Limb (tissue), 2 donors: Measurements from ENCODE around the gene PSMD13.
"Not testable (repeated sequence)": the region's sequence is repeated elsewhere in the genome, so short reads cannot be mapped to it uniquely, and the experiment has no call there.

ENCODE experiments used
- DNase-seq, 2 donors: peaks; one replicate each; pipeline ENCODE4 v3.0.0-alpha.2; 2016; ENCODE audit errors: extremely low spot score in 2 of 2

The PSMD13 gene

GRCh38 chr11:249062-249461 lies 12.3 kb downstream of the PSMD13 start:
- no peak for DNase-seq

GRCh38 chr11:250274-250673 lies 13.5 kb downstream of the PSMD13 start:
- DNase-seq: no peak

DNA sequence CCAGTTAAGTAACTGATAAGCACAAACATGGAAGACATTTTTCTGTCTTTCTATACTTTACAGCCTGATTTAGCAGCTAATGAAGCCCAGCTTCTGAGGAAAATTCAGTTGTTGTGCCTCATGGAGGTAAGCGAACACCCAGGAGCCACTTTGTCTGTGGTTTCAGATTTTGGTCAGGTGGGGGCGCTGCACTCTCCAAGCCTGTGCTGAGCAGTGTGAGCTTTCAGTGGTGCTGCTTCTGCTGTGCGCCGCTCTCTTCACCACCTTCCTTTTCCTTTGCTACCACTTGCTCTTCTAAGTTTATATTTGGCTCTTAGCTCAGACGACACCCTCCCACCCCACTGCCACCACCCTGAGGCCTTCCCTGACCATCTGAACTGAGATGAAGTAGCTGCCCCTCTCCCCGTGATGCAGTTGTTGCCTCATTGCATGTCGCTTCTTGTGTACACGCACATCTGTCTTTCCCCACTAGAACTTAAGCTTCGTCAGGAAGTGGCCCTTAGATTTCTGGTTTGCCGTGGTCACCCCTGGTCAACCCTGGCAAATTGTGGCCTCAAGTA lies 14.0 kb downstream of the PSMD13 start:
- peak in 1 of 2 donors; percentile 55 for DNase-seq

DNA sequence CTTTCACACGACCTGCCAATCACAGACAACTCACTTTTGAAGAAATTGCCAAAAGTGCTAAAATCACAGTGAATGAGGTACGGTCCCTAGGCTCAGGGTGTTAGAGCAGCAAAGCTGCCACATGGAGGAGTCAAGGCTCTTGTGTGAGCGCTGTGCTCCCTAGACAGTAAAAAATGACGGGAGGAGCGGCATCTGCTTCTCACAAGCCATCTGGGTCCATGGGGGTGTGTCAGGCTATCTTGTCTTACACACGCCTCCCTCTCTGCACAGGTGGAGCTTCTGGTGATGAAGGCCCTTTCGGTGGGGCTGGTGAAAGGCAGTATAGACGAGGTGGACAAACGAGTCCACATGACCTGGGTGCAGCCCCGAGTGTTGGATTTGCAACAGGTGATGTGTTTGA lies 14.8 kb downstream of the PSMD13 start:
- DNase-seq: no peak

GRCh38 chr11:252666-253065 lies 15.9 kb downstream of the PSMD13 start:
- DNase-seq: no peak

DNA sequence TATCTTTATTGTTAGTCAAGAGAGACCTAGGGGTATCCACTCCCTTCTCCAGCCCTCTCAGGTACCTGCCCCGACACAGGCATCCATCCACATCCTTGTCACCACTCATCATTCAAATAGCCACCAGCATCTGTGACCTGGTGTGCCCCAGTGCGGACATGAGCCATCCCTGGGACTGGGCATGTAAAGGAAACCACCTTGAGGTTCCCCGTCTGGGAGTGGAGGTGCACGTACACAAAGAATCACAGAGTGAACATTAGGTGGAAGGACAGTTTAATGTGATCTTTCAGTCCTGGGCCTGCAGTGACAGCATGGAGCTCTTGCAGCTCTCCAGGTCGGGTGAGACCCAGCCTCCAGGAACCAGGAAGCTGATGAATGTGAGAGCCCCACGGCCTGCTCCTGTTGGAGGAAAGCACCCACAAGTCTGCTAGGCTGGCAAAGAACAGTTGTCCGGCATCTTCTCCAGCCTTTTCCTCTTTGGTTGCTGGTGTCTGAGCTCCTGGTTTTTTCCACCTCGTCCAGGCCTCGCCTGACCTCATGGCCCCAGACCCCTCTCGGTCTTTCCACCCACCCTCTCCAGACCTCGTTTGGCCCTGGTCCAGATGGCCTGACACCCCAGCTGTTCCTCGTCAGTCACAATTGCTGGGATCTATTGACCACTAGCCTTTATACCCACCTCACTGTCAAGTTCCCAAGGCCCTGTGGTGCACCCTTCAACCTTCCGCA lies 16.5 kb downstream of the PSMD13 start:
- DNase-seq: no peak

- DNase-seq: no peak
Measured at GRCh38 chr11:253886-254270, 17.1 kb downstream of the PSMD13 start.

GRCh38 chr11:255176-255575 lies 18.4 kb downstream of the PSMD13 start:
- DNase-seq: no peak

DNA sequence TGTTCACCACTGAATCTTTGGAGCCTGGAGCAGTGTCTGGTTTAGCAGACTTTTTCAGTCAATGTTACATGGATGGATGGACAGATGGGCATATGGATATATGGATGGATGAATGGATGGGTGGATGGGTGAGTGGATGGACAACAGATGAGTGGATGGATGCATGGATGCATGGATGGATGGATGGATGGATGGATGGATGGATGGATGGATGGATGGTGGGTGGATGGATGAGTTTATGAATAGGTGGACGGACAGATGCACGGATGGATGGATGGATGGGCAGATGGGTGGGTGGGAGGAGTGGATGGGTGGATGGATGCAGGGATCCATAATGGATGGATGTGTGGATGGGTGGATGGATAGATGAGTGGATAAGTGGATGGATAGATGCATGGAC lies 19.0 kb downstream of the PSMD13 start:
- no peak for DNase-seq

GRCh38 chr11:256952-257737 lies 20.4 kb downstream of the PSMD13 start:
- no peak for DNase-seq

DNA sequence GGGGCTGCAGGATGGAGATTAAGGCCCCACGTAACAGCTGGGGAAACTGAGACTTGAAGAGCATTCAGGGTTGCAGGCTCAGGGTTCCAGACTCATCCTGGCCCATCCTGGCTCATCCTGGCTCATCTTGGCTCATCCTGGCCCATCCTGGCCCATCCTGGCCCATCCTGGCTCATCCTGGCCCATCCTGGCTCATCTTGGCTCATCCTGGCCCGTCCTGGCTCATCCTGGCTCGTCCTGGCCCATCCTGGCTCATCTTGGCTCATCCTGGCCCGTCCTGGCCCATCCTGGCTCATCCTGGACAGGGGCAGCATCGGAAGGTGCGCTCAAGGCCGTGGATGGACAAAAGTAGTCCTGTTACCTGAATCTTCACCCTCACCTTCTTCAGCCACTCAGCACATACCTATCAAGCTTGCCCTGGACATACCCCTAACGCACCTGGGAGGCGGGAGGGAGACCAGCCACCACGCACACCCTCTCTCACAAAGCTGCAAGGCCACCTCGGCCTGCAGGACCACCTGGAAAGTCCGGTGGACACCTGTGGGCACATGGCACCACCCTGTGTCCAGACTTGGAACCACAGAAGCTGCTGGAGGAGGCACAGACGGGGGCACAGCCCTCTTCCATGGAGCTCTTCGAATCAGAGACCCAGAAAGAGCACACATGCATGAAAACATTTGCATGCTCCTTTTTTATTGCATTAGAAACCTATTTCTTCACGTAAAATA lies 21.2 kb downstream of the PSMD13 start:
- no peak for DNase-seq

GRCh38 chr11:259413-259812 lies 22.6 kb downstream of the PSMD13 start:
- DNase-seq: no peak

- no peak for DNase-seq
Measured at GRCh38 chr11:261624-262023, 24.8 kb downstream of the PSMD13 start.

DNA sequence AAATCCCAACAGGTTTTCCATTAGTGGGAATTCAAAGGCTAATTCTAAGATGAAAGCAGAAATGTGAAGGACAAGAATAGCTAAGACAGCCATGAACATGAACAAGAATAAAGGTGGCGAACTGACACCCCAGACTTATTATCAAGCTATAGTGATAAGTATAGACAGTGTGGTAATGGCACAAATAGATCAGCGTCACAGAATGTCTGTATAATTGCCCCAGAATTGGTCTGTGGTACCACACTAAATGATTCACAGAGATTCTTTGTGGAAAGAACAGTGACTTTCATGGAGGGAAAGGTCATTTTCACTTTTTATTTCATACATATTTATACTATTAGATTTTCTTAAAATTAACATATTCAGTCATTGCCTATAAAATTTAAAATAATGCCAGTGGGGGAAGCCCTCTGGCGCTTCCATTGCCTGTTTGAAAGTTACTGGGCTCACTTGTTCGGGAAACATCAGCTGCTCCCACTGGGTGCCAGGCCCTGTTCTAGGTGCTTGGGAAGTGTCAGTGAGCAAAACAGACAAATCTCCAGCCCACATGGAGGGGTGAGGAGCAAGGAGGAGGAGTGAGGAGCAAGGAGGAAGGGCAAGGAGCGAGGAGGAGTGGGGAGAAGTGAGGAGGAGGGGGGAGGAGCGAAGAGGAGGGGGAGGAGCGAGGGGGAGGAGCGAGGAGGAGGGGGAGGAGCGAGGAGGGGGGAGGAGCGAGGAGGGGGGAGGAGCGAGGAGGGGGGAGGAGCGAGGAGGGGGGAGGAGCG lies 30.1 kb downstream of the PSMD13 start:
- no peak for DNase-seq

DNA sequence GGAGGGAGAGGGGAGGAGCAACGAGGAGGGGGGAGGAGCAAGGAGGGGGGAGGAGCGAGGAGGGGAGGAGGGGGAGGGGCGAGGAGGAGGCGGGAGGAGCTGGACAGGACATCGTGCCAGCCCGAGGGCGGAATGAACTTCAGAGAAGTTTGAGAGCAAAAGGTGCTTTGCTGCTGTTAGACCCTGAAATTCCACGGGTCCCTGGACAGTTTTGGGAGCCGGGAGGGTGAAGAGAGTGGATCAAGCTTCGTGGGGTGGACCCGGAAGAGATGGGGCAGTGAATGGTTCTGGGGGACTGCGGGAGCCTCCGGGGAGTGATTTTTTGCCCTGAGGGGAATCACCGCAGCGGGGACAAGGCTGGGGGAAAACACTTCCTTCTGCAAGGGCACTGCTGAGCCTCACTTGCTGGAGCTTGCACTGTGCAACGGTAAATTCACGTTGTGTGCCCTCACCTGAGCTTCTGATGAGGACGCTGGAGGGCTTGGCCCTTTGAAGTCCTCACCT lies 30.8 kb downstream of the PSMD13 start:
- no peak for DNase-seq

DNA sequence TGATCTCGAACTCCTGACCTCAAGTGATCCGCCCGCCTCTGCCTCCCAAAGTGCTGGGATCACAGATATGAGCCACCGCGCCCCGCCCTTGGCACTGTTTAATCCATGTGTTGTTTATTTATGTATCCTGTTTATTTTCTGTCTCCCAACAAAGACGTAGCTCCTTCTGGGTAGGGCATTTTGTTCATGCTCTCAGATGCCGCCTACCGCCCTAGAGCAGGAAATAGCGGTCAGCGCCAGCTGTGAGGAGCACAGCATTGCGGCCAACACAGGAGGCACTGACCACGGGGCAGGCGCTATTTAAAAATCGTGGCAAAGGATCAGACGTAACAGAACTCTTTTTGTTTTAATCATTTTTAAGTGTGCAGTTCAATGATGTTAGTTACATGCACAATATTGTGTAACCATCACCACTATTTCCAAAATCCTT lies 32.0 kb downstream of the PSMD13 start:
- DNase-seq: not testable (repeated sequence)

DNA sequence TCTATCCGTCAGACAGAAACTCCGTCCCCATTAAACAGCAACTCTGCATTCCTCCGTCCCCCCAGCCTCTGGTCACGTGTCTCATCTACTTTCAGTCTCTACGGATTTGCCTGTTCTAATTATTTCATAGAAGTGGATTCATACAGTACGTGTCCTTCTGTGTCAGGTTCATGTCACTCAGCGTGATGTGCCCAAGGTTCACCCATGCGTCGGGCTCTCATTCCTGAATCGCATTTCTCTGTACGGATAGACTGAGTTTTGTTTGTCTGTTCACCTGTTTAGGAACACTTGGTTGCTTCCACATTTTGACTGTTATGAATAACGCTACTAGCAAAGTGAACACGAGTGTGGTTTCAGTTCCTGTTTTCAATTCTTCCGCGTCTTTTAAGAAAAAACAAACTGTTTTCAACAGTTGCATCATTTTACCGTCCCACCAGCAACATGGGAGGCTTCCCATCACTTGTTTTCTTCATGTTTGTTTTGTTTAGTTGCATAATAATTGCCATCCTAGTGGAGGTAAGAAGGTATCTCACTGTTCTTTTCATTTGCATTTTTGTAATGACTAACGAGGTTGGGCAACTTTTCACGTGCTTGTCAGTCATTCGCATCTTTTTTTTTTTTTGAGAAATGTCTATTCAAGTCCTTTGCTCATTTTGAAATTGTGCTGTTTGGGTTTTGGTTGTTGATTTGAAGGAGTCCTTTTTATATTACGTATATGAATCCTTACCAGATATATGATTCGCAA lies 32.5 kb downstream of the PSMD13 start:
- DNase-seq: no peak

GRCh38 chr11:270451-271318 lies 33.9 kb downstream of the PSMD13 start:
- no peak for DNase-seq

- DNase-seq: no peak
Measured at GRCh38 chr11:271319-271715, 34.5 kb downstream of the PSMD13 start.
